GM19099 (cell line): ENCODE data around the gene PPP1R17.

Source experiments
- POLR2A ChIP-seq: IDR thresholded peaks from 3 replicates; pipeline ENCODE4 v1.6.1; 2011; ENCODE audit warnings: low read depth; ENCODE audit not compliant: insufficient read length; ENCODE audit errors: extremely low read depth

The PPP1R17 gene

DNA sequence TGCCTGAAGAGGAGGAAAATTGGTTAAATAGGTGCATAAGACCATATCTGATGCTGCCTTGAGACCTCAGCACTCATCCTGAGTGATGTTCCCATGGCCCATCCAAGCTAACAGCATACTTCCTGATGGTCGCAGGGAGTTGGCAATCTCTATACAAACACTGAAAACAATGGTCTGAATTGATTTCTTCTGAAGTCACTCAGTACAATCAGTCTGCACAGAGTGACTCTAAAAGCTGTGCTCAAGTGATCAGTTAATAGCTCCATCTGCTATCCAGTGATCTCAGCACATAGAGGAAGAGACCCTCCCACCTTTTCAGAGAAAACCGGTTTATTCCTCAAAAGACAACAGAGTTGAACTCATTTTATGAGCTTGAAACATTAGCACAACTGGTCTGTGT is 3.9 kb downstream of the PPP1R17 start:
- no peak for TF ChIP-seq POLR2A

DNA sequence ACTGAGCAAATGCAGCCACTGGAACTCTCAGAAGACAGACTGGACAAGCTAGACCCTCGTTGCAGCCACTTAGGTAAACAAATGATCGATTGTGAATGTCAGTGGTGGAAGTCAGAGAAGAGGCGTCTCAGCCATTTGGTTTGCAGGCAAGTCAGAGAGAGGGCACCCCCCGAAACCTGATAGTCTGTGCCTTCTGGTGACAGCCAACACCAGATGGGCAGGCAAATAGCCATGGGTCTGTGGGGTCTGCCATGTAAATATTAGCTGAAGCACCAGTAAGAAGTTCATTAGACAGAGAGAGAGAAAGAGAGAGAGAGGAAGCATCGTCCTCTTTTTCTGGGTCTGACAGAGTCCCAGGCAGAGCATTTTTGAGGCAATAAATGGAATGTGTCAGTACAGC is 5.4 kb downstream of the PPP1R17 start:
- no peak for TF ChIP-seq POLR2A

DNA sequence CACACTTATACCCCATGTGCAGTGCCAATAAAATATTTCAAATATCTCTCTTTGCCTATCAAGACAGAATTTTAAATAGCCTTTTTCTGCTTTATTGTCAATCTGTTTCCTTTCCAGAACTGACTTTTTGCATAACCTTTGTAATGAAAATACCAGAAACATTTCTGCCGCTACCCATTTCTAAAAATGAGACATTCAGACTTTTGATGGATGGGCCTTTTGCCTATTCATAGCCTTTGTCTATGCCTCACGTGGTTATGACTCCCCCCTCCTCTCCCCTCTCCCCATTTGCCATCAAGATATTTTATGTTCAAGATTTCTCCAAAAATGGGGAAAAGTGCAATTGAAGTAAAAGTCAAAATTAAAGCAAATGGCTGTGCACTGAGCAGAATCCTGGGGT is 5.9 kb downstream of the PPP1R17 start:
- no peak for TF ChIP-seq POLR2A

DNA sequence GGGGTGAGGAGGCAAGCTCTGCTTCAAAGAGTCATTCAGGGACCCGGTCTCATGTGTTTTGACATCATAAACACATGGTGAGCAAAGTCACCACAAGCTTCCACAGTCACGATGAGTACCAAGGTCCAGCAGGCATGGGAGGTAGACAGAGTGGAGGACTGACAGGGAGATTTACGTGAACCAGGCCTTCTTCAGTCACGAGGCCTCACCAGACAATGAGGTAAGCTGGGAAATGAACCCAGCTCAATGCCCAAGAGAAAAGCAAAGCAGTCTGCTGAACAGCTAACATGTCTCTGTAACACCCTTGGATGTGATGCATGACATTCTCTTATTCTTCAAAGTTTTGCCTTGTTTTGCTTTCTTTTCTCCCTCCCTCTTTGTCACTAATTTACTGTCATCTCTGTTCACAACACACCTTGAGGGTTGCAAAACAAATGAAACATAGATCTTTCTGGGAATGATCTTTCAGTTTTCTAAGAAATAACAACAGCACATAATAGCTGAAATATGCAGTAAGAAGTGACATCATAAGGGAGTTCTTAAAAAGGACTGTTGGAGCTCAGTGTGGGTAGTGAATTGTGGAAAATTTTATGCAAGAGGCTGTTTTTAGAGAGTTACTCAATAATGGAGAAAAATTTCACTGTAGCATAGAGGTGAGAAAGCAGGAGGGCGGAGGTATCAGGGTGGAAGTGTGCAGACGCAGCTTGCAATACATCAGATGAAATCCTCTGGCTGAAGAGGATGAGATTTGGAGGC is 9.0 kb downstream of the PPP1R17 start:
- no peak for TF ChIP-seq POLR2A

DNA sequence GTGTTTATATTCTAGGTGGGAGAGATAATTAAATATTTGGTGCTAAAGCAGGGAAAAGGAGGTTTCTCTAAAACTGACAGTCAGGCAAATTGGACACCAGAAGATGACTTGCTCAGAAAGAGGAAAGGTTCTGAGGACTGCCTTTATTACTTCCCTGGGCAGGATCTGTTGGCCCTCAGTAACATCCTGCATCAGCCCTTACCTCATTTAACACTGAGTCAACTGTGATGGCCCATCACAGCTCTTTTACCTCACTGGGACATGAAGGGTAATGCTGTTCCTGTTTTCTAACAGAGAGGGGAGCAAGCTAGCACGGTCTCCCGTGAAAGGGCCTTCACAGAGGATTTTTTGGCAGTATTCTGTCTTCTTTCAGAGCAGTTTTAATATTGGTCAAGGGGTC is 12.0 kb downstream of the PPP1R17 start:
- TF ChIP-seq POLR2A: no peak

DNA sequence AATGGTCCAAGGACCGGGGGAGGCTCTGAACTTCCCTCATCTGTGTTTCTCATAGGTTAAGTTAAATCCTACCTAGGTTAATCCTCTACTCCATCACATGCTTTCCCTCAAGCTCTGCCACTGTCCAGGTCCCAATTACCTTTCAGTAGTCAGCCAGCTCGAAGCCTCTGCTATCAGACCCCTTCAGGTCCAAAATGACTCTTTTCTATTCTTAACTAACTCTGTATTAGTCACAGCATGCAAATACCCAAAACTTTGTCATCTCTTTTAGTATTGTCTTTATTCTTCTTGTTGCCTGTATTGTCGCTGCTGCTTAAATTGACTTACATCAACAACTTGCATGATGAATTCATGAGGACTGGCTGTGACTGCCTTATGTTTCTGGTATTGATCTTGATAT is 15.3 kb downstream of the PPP1R17 start:
- no peak for TF ChIP-seq POLR2A

DNA sequence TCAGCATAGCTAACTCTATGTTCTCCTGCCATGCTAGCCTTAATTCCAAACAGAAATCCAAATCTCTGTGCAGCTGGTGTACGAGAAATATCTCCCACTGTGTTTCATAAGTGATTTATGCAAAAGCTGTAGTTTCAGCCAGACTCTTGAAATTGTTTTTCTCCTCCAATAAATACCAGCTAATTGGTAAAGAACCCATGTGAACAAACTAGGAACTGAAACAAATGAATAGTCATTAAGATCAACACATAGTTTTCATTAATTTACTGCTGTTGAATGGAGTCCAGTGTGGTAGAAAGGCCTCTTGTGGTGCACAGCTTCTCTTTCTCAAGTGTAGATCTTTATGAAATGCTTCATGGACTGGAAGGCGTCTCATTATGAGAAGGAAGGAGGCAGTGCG is 18.4 kb downstream of the PPP1R17 start:
- no peak for TF ChIP-seq POLR2A

DNA sequence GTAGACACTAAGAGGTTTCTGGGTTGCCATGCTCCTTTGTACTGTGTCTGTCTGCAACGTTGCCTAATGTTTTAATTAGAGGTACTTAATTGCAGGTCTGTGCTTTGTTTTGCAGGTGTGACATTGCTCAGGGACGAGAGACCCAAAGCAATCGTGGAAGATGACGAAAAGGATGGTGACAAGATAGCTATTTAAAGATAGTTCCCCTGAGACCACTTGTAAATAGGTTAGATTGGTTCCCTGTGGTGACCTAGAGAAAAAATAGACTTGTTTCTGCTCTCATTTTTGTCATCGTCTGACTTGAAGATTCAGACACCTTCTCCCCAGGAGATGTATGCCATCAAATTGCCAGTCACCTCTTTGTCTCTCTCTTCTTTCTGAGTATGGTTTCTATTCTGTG is 20.1 kb downstream of the PPP1R17 start:
- no peak for TF ChIP-seq POLR2A

DNA sequence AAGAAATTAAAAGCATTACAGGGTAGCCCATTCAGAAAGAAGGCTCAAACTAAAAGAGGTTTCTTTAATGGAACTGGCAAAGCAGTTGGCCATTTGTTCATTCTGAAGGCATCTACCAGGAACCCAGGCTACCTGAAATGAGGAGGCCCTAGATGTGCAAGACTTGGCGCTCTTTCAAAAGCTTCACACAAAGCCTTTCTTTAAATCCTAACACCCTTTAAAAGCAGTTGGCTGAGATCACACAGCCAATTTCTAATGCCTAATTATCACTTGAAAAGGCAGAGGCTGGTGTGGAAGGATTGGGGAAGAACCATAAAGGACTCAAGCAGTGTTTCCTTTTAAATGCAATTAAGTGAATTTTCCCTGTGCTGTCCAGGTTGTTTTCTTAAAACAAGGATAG is 23.2 kb downstream of the PPP1R17 start:
- TF ChIP-seq POLR2A: no peak

DNA sequence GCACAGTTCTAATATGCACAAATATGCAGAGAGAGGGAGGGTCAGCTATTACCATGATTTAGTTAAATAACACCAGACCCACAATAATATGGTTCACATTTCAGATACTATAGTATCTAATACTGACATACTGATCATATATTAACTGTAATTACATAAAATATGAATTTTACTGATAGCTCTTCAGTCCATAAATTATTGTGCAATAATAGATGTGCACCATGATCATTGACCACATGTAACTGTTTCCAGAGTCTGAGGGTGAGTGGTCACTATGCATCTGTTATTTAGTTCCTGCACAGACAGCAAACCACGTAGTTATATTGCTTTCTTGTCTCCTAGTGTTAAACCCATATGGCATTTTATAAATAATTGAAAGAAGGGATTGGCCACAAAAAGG is 29.3 kb downstream of the PPP1R17 start:
- no peak for TF ChIP-seq POLR2A

DNA sequence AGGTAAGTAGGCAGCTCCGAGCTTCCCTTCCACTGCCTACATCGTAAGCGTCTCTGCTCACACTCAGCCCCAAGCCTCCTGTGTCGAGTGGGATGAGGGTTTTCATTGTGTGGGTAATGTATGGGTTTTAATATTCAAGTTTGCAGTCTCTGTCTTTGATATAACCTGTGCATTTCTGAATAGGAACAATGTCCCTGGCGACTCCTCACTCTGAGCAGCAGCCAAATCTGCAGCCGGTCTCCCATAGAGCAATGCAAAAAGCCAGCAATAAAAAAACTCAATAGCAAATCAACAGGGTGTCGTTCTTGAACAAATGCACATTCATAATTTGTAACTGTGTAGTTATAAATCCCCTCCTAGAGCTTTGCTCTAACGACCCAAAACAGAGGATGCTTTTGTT is 33.4 kb downstream of the PPP1R17 start:
- TF ChIP-seq POLR2A: no peak

DNA sequence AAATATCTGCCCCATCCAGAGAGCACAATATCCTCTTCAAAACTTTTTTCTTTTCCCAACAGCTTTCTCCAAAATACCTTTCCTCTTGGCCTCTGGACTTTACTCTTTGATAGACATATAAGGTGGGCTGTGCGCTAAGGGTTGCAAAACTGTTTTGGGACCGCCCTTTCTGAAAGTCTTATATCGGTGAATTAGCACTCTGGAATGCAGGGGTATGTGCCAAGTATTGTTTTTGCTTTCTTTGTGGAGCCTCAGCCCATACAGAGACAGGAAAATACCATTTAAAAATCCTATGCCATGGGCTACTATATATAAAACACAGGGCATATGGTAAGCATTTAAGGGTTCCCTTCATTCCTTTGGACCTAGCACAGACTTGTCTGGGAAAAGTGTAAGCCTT is 37.7 kb downstream of the PPP1R17 start:
- TF ChIP-seq POLR2A: no peak

DNA sequence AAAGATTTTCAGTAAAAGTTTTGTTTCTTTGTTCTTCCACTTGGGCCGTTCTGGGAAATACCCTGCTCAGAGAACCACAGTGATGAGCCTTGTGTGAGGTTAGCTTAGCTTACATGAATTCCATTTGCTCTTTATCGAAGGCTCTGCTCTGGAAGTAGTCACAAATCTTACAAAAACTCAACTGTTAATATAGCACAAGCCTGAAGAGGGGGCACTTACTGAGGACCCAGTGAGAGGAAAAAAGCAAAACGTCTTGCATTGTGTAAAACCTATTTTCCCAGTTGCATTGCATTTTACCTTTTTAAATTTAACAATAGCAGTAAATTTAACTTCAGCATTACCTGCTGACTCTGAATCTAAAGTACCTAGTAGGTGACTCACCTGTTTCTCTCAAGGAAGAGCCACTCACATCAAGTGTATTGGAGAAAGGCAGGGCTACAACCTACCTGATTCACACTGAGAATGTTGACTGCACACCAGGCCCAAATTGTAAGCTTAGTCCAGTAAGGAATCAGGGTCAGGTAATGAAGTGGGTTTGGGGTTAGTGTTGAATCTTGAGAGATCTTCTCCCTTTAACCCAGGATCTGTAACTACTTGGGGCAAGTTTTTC is 42.3 kb downstream of the PPP1R17 start:
- TF ChIP-seq POLR2A: no peak

DNA sequence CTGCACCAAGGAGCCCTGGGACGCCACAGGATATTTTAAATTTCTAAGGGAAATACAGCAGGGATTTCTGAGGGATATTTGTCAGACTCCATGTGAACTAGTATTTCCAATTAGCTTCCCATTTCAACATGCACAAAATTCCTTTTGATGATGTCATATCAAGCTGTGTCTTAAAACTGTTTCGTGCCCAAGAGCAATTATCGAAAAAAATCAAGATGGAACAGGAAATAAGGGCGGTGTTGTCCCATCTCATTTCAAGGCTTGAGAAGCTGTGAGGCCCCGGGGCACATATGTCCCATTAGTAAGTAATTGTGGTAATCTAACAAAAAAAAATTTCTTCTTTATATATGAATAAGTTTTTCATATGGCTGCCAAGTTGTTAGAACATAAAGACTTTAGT is 47.4 kb downstream of the PPP1R17 start:
- TF ChIP-seq POLR2A: no peak

DNA sequence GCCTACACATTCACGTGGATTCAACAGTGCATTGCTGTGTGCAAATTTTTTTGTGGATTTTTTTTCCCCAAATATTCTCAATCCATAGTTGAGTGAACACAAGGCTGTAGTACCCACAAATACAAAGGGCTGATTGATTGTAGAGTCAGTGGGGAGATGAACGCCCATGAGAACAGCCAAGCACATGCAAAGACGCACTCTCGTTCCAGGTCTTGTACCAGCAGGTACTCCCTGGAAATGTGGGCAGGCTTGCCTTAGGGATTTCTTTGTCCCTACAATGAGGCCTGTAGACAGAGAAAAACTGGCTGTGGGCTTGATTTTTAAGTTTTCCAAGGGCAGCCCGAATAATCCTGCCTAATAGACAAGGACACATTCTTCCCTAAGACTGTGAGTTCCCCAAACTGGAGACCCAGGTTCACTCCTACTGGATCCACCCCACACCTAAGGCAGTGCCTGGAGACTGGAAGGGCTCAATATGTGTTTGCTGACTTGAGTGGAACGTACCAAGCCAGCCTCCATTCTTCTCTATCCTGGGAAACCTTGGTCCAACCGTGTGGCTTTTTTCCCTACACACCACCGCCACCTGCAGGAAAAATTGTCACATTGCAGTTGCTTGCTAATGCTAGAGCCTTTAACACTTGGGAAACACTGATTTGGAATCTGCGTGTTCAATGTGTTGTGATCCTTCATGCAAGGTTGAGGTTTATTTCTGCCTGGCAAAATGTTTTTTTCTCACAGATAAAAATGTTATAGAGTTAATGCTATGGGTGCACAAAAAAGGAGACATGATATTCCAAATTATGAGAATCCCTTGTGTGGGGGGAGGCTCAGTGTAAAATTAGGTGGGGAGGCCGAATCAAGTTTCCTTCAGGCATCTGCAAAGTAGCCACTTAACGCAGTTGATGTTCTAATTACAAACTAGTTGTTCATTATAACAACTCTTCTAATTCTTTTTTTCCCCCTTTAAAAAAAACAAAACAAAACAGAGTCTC is 49.3 kb downstream of the PPP1R17 start:
- no peak for TF ChIP-seq POLR2A
